Uterus (tissue), 2 donors: Measurements from ENCODE around the gene ATP6V0E2.

Experiments
- POLR2A ChIP-seq, 2 donors: fragments of 450-650 bp; IDR thresholded peaks; one replicate each; pipeline ENCODE4 v1.6.1; 2016; ENCODE audit warnings: antibody characterized with exemption in 2 of 2, mild to moderate bottlenecking in 1 of 2, moderate library complexity in 1 of 2
- TF ChIP-seq, protein P1 (sequence below), 4 experiments: fragments of 200-600 bp in 2 of 4; fragments of 450-650 bp in 2 of 4; sonication (generic) in 2 of 4; IDR thresholded peaks; one replicate each; pipeline ENCODE4 v1.5.1; 2016 to 2019; ENCODE audit warnings: antibody characterized with exemption in 4 of 4, mild to moderate bottlenecking in 2 of 4, moderate library complexity in 1 of 4

DNA sequence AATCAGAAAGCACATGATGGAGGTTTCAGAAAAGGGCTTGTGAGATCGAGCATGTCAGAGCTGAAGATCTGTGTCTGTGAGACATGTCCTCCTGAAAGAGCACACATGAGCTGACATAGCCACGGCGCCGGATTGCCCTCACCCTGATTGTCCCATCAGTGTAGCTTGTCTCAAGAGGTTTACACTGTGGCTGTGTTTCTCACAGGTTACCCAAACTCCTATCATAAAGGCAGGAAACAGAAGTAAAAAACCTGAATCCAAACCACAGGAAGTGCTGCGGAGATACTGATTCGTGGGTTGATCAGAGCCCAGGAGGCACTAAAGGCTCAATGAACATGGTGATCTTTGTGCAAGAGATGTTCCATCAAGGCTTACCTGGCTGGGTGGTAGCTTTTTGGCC lies 3.9 kb upstream of the ATP6V0E2 start:
- TF ChIP-seq, protein P1, sequence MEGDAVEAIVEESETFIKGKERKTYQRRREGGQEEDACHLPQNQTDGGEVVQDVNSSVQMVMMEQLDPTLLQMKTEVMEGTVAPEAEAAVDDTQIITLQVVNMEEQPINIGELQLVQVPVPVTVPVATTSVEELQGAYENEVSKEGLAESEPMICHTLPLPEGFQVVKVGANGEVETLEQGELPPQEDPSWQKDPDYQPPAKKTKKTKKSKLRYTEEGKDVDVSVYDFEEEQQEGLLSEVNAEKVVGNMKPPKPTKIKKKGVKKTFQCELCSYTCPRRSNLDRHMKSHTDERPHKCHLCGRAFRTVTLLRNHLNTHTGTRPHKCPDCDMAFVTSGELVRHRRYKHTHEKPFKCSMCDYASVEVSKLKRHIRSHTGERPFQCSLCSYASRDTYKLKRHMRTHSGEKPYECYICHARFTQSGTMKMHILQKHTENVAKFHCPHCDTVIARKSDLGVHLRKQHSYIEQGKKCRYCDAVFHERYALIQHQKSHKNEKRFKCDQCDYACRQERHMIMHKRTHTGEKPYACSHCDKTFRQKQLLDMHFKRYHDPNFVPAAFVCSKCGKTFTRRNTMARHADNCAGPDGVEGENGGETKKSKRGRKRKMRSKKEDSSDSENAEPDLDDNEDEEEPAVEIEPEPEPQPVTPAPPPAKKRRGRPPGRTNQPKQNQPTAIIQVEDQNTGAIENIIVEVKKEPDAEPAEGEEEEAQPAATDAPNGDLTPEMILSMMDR (IDR thresholded peaks at IDR 0.05), result no peak
- no peak for TF ChIP-seq POLR2A (IDR thresholded peaks at IDR 0.05)
